B cell (primary cell): ENCODE results near the gene ITPR1. TPM values are rescaled to one million over a fixed set of nuclear protein-coding genes. Genes with fewer than 3 reads are reported as not detected.

ENCODE experiments used
- ATAC-seq: fragments of 200-7000 bp; cut with Tn5 transposase; one replicate; pipeline ENCODE4 v1.10.0; 2021; ENCODE audit warnings: low read depth, mild to moderate bottlenecking, moderate number of reproducible peaks, moderate library complexity
- CTCF ChIA-PET: fragments of 350-600 bp; sonication (Branson Sonifier 250); formaldehyde crosslinking; loops from one replicate; lab custom pipeline; 2021; ENCODE audit warnings: antibody characterized with exemption, inconsistent platforms; lab: Charles Lee
- POLR2A ChIA-PET: fragments of 350-600 bp; sonication (Branson Sonifier 250); formaldehyde crosslinking; loops from one replicate; lab custom pipeline; 2021; ENCODE audit warnings: antibody characterized with exemption; lab: Charles Lee
- DNase-seq: peaks from one replicate; pipeline ENCODE4 v3.0.0; 2013
- H2AFZ ChIP-seq: 2 replicates; pipeline ENCODE4 v1.6.1; 2012; ENCODE audit warnings: mild to moderate bottlenecking, low read depth, low read length; ENCODE audit not compliant: insufficient read depth, poor library complexity, severe bottlenecking
- H3K27ac ChIP-seq, 2 donors: 1 replicate in 1 of 2; 2 replicates in 1 of 2; pipeline ENCODE4 v1.5.1; 2012 to 2013; ENCODE audit warnings: low read length in 2 of 2, mild to moderate bottlenecking in 2 of 2, moderate library complexity in 1 of 2
- H3K27me3 ChIP-seq, 4 experiments: fragments of 200-600 bp in 1 of 4; sonication (generic) in 1 of 4; replicated peaks in 1 of 4; 1 replicate in 2 of 4; 2 replicates in 2 of 4; pipeline versions ENCODE4 v1.6.1 to v1.7.0; 2013 to 2016; ENCODE audit warnings: low read length in 3 of 4, mild to moderate bottlenecking in 2 of 4, mixed read lengths in 1 of 4, moderate library complexity in 1 of 4; ENCODE audit not compliant: insufficient read depth in 4 of 4, control insufficient read depth in 3 of 4; ENCODE audit errors: control extremely low read depth in 1 of 4
- H3K36me3 ChIP-seq, 2 experiments: replicated peaks in 1 of 2; 1 replicate in 1 of 2; 2 replicates in 1 of 2; pipeline versions ENCODE4 v1.6.1 to v1.7.1; 2013; ENCODE audit warnings: low read length in 1 of 2; ENCODE audit not compliant: insufficient read depth in 2 of 2, control insufficient read depth in 1 of 2; ENCODE audit errors: control extremely low read depth in 1 of 2, extremely low read depth in 1 of 2
- H3K4me1 ChIP-seq, 2 donors: fragments of 200-600 bp in 1 of 2; sonication (generic) in 1 of 2; 1 replicate in 1 of 2; 2 replicates in 1 of 2; pipeline versions ENCODE4 v1.5.1 to v1.6.1; 2013 to 2017; ENCODE audit warnings: low read length in 2 of 2; ENCODE audit not compliant: control insufficient read depth in 2 of 2, insufficient read depth in 2 of 2
- H3K4me2 ChIP-seq: replicated peaks from 2 replicates; pipeline ENCODE3; 2012; ENCODE audit warnings: mild to moderate bottlenecking, low read depth, low read length; ENCODE audit not compliant: poor library complexity, severe bottlenecking
- H3K4me3 ChIP-seq, 5 experiments: fragments of 200-600 bp in 1 of 5; sonication (generic) in 1 of 5; 1 replicate in 3 of 5; 2 replicates in 2 of 5; pipeline versions ENCODE4 v1.5.1 to v1.7.0; 2011 to 2016; ENCODE audit warnings: low read length in 4 of 5, mild to moderate bottlenecking in 4 of 5, low read depth in 2 of 5, control low read depth in 1 of 5, moderate library complexity in 1 of 5; ENCODE audit not compliant: insufficient read depth in 1 of 5; ENCODE audit errors: control extremely low read depth in 1 of 5, extremely low read depth in 1 of 5
- H3K79me2 ChIP-seq: fragments of 200-600 bp; sonication (generic); one replicate; pipeline ENCODE4 v1.6.0; 2016; ENCODE audit warnings: low read length; ENCODE audit not compliant: control insufficient read depth, insufficient read depth
- H3K9ac ChIP-seq: fragments of 200-600 bp; sonication (generic); 2 replicates; pipeline ENCODE4 v1.6.1; 2017; ENCODE audit warnings: mild to moderate bottlenecking, low read length, moderate library complexity
- H3K9me3 ChIP-seq, 3 donors: one replicate each; pipeline versions ENCODE4 v1.6.1 to v1.7.1; 2013; ENCODE audit warnings: low read length in 2 of 3; ENCODE audit not compliant: control insufficient read depth in 2 of 3, insufficient read depth in 1 of 3; ENCODE audit errors: control extremely low read depth in 1 of 3
- H4K20me1 ChIP-seq: 2 replicates; pipeline ENCODE4 v1.6.0; 2012; ENCODE audit warnings: mild to moderate bottlenecking, low read length; ENCODE audit not compliant: insufficient read depth, control insufficient read depth, poor library complexity, severe bottlenecking
- H3K27ac Mint-ChIP-seq: one replicate; pipeline ENCODE4 v1.8.0; 2021; ENCODE audit warnings: mixed read lengths
- H3K27me3 Mint-ChIP-seq: one replicate; pipeline ENCODE4 v1.8.0; 2021; ENCODE audit warnings: mixed read lengths
- H3K4me1 Mint-ChIP-seq: one replicate; pipeline ENCODE4 v1.8.0; 2021; ENCODE audit warnings: mixed read lengths
- H3K4me3 Mint-ChIP-seq: one replicate; pipeline ENCODE4 v1.8.0; 2021; ENCODE audit warnings: mixed read lengths
- H3K9me3 Mint-ChIP-seq: one replicate; pipeline ENCODE4 v1.8.0; 2022; ENCODE audit warnings: mixed read lengths; ENCODE audit not compliant: insufficient read depth
- CTCF ChIP-seq: fragments of 200-600 bp; IDR thresholded peaks from one replicate; pipeline ENCODE4 v1.8.0; 2022; ENCODE audit warnings: antibody characterized with exemption, mild to moderate bottlenecking
- EZH2 ChIP-seq: IDR thresholded peaks from 2 replicates; pipeline ENCODE4 v1.6.1; 2012; ENCODE audit warnings: borderline replicate concordance, low read depth, mild to moderate bottlenecking, moderate library complexity, low read length; ENCODE audit not compliant: insufficient read depth, poor library complexity, severe bottlenecking
- whole genome bisulfite sequencing: methylation state at CpG from one replicate; pipeline ENCODE4 v1.1.5; 2013; ENCODE audit warnings: missing lambda C conversion rate; ENCODE audit not compliant: insufficient coverage; 5-methylcytosine and 5-hydroxymethylcytosine counted together
- intact Hi-C: fragments of 100-400 bp; cut with micrococcal nuclease; formaldehyde crosslinking; loops from one replicate; pipeline ENCODE4 v1.10.0; 2022
- polyA plus RNA-seq: library from polyadenylated mRNA; depleted of rRNA; stranded (reverse); fragments of >200 nt; gene quantifications from 2 replicates; pipeline ENCODE4 v1.2.3, GENCODE V29; 2012
- total RNA-seq, 2 donors: library from RNA; stranded (reverse); fragments of 120-200 nt in 1 of 2; gene quantifications; 1 replicate in 1 of 2; 2 replicates in 1 of 2; pipeline versions ENCODE4 v1.2.3 to v1.2.4, GENCODE V29; 2013 to 2022

Gene ITPR1
- total and polyA plus RNA-seq, 2 donors (not counting 1 experiment from before 2014, with no cell fraction given): 64.0 to 332 TPM

- H3K79me2 ChIP-seq: no peaks in the 10 kb centered on the region
- Mint-ChIP-seq H3K27ac (no peak overlapping the region), H3K4me3 (no peak overlapping the region), H3K27me3 (no peaks in the 10 kb centered on the region), H3K9me3 (peaks cover 3% of the 10 kb centered on the region), H3K4me1 (no peaks in the 10 kb centered on the region)
- ATAC-seq: no peak
- no peak overlapping the region for H2AFZ ChIP-seq
- 100% methylated on average over 1 of the region's 10 CpGs for WGBS
- ChIA-PET CTCF (interaction anchor here (0.8 kb wide), 1 partner anchor 26 kb away, joined by 3 read pairs; no protein-coding TSS in a partner anchor), POLR2A (no interaction called here)
- no peak overlapping the region for H3K9ac ChIP-seq
- no peak overlapping the region for H3K4me3 ChIP-seq
- H3K27me3 ChIP-seq: no peaks in the 10 kb centered on the region
- peaks cover 0 to 3% (median 0%) of the 10 kb centered on the region in 3 donors for H3K9me3 ChIP-seq
- no peak overlapping the region for H3K4me2 ChIP-seq
- no peaks in the 10 kb centered on the region for H4K20me1 ChIP-seq
- no peaks in the 10 kb centered on the region for H3K4me1 ChIP-seq
- no peak overlapping the region for H3K27ac ChIP-seq
- TF ChIP-seq EZH2 (no peak), CTCF (no peak)
- intact Hi-C loops: no loop called here
- no peak for DNase-seq
- H3K36me3 ChIP-seq: peaks cover 26 to 98% of the 10 kb centered on the region in 2 experiments
These were observed 192.7 kb downstream of the ITPR1 start for GRCh38 chr3:4685673-4686345.

GRCh38 chr3:4686619-4687018 is 193.5 kb downstream of the ITPR1 start:
- no peak overlapping the region for H3K27ac Mint-ChIP-seq
- no peak for ATAC-seq
- CTCF ChIA-PET: interaction anchor here (0.8 kb wide), 1 partner anchor 25 kb away, joined by 3 read pairs; no protein-coding TSS in a partner anchor

More at GRCh38 chr3:4686619-4687018, 193.5 kb downstream of the ITPR1 start:
- POLR2A ChIA-PET: no interaction called here
- WGBS: 100% methylated on average over 2 of the region's 4 CpGs
- Histone ChIP-seq H3K4me2 (no peak overlapping the region), H3K79me2 (no peaks in the 10 kb centered on the region), H3K36me3 (peaks cover 26 to 98% of the 10 kb centered on the region in 2 experiments), H3K4me3 (no peak overlapping the region), H3K9me3 (peaks cover 0 to 3% (median 0%) of the 10 kb centered on the region in 3 donors), H2AFZ (no peak overlapping the region), H4K20me1 (no peaks in the 10 kb centered on the region), H3K27ac (no peak overlapping the region), H3K27me3 (no peaks in the 10 kb centered on the region), H3K9ac (no peak overlapping the region), H3K4me1 (no peaks in the 10 kb centered on the region)
- no peaks in the 10 kb centered on the region for H3K4me1 Mint-ChIP-seq
- TF ChIP-seq CTCF (no peak), EZH2 (no peak)
- intact Hi-C loops: no loop called here
- no peak for DNase-seq
- H3K27me3 Mint-ChIP-seq: no peaks in the 10 kb centered on the region
- H3K4me3 Mint-ChIP-seq: no peak overlapping the region
- peaks cover 3% of the 10 kb centered on the region for H3K9me3 Mint-ChIP-seq
